ENCODE results near the gene PBXIP1.
"Not testable (repeated sequence)": the region's sequence is repeated elsewhere in the genome, so short reads cannot be mapped to it uniquely, and the experiment has no call there.

Gene PBXIP1

DNA sequence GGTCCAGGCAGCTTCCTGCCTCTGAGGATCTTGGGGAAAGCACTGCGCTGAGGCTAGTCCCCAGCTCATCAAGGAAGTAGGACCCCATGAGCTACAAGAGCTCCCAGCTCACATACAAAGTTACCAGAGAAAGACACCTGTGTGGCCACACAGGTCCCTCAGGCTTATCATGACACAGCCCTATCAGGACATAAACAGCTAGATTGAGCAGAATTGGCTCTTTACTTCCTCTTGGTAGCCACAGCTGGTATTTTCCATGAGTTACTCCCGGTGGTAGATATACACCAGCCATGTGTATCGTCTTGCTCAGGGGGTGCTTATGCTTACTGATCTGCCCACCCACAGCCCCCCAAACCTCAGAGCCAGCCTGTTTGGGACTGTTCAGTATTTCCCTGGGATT is 38.7 kb upstream of the PBXIP1 start:
- no peak for DNase-seq (ENCODE audit: low read depth)

DNA sequence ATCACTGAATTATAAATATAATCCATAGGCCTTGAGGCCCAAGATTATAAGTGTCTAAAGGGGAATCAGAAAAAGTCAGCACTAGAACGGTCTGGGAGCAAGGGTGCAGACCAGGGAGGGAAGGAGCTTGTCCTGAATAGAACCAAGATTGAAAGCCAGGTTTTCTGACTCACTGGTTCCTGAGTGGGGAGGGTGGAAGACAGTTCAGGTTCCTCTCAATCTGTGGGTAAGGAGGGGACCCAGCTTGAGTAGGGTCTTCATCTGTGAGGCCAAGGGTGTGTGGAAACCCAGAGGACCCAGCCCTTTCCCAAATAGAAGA is 38.3 kb upstream of the PBXIP1 start:
- DNase-seq (ENCODE audit: low read depth), result no peak

DNA sequence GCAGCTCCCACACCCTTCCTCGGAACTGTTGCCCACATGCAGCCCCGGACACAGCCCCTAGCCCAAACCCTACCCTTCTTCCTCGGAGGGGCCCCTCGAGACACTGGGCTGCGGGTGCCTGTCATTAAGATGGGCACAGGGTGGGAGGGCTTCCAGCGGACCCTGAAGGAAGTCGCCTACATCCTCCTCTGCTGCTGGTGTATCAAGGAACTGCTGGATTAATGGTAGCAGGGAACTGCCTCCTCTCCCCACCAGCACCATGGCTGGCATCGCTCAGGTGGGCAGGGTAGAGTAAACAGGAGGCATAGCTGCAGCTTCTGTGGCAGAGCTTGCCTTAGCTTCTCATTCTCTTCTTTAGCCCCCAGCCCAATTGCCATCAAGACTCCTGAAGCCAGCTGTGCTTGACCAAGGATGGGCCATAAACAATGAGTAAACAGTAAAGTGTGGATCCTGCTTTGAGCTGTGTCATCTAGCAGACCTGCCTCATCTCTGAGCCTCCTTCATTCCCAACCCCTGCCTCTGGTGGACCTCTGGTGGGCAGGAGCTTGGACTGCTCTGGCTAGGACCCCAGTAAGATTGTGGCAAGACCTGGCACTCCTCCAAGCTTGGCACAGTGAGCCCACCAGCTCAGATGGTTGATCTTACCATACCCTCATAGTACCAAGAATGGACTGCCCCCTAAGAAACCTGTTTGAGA is 37.8 kb upstream of the PBXIP1 start, which contains the start of gene LENEP:
Gene LENEP (plus strand): TSS at position 15 of the 697 bp plus-strand sequence. CDS start 22 bp downstream, at position 37.
- no peak for DNase-seq (ENCODE audit: low read depth)

DNA sequence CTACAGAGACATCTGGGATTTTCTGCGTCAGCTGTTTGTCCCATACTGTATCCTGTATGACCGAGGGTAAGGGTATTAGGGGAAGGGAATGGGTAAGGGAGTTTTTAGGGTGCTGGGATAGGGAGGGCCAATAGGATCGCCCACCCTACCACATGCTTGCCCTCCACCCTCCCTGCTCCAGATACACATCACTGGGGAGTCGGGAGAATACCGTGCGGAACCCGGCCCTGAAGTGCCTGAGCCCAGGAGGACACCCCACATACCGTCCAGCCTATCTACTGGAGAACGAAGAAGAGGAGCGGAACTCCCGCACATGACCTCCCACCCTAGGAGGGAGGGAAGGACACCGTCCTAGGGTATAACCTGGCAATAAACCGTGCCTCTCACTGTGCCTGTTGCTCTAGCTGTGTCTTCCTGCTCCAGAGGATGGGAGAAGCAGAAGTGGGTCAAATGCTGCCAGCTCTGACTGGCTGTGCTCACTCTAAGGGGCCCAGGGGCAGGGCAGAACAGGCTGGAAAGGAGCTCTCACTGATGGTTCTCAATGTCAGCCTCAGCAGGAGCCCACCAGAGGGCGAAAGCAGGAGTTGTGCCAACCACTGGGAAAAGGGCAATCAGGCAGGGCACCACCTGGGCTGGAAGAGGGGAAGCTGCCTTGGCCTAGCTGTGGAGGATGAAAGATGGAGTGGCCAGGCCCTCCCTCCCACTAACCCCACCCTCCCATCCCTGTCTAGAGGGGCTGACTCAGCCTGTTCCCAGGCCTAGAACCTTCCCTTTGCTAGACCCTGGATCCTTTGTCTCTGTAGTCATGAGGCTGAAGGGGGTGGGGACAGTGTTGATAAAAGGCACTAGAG is 37.0 kb upstream of the PBXIP1 start:
- no peak for DNase-seq (ENCODE audit: low read depth)

DNA sequence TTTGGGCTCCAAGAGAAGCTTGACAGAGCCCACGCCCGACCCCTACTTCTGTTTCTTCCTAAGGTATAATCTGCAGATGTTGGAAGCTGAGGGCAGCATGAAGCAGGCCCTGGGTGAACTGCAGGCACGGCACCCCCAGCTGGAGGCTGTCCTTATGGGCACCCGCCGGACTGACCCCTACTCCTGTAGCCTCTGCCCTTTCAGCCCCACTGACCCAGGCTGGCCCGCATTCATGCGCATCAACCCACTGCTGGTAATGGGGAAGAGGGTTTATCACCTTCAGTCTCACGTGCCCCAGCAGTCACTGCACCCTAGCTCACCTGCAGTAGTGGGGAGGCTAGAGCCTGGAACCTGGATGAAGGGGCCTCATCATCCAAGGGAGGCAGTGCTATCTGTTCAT is 34.4 kb upstream of the PBXIP1 start:
- no peak for DNase-seq (ENCODE audit: low read depth)

DNA sequence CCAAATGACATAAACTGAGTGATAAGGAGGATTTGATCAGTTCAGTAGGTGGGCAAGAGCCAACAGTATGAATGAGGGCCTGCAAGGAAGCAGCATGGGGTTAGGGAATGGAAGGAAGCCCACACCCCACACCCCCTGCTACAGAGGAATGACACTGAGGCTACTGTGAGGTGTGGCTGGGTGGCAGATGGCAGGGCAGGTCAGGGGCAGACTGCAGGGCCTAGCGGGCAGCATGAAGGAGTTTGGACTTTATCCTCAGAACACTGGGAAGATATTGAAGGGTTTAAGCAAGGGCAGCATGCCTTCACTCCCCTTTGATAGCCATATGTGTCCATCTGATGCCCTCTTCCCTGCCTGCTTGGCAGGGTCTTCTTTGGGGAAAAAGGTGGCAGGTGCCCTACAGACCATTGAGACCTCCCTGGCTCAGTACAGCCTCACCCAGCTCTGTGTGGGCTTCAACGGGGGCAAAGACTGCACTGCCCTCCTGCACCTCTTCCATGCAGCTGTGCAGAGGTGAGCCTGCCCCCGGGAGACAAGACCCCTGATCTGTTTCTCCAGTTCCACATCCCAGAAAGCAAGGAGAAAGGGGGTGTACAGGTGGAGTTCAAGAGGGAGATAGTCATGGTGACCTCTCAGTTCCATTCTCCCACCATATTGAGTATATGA is 33.4 kb upstream of the PBXIP1 start:
- no peak for DNase-seq (ENCODE audit: low read depth)

DNA sequence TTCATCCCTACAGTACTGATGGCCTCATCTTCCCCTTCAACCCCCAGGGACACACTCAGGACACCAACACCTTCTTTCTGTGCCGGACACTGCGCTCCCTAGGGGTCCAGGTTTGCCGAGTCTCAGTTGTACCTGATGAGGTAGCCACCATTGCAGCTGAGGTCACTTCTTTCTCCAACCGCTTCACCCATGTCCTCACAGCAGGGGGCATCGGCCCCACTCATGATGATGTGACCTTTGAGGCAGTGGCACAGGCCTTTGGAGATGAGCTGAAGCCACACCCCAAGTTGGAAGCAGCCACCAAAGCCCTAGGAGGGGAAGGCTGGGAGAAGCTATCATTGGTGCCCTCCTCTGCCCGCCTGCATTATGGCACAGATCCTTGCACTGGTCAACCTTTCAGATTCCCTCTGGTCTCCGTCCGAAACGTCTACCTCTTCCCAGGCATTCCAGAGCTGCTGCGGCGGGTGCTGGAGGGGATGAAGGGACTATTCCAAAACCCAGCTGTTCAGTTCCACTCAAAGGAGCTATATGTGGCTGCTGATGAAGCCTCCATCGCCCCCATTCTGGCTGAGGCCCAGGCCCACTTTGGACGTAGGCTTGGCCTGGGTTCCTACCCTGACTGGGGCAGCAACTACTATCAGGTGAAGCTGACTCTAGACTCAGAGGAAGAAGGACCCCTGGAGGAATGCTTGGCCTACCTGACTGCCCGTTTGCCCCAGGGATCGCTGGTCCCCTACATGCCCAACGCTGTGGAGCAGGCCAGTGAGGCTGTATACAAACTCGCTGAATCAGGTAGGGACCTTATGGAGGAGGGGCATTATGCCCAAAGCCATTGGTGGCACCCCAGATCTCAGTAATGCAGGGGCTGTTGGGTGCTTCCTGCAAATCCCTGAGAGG is 32.4 kb upstream of the PBXIP1 start:
- no peak for DNase-seq (ENCODE audit: low read depth)

DNA sequence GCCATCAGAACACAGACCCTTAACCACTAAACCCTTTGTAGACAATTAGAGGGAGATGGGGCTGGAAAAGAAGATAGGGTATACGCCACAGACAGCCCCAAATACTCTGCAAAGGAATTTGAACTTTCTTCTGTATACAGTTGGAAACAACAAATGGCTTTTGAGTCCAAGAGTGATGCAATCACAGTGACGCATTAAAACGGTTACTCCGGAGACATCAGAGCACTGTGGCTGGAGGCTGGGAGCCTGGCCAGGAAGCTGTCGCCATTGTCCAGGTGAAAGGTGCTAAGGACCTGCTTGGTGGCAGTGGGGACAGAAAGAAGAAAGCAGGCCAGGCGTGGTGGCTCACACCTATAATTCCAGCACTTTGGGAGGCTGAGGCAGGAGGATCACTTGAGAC is 31.4 kb upstream of the PBXIP1 start:
- DNase-seq (ENCODE audit: low read depth), result no peak

DNA sequence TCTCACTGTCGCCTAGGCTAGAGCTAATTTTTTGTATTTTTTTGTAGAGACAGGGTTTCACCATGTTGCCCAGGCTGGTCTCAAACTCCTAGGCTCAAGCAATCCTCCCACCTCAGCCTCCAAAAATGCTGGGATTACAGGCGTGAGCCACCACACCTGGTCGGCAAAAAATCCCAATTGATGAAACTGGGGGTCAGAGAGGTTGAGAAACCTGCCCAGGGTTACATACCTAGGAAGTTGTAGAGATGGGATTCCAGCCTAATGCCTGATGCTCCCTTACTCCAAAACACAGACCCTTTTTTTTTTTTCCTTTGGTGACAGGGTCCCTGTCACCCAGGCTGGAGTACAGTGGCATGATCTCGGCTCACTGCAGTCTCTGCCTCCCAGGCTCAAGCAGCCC is 30.8 kb upstream of the PBXIP1 start:
- DNase-seq (ENCODE audit: low read depth), result not testable (repeated sequence)

DNA sequence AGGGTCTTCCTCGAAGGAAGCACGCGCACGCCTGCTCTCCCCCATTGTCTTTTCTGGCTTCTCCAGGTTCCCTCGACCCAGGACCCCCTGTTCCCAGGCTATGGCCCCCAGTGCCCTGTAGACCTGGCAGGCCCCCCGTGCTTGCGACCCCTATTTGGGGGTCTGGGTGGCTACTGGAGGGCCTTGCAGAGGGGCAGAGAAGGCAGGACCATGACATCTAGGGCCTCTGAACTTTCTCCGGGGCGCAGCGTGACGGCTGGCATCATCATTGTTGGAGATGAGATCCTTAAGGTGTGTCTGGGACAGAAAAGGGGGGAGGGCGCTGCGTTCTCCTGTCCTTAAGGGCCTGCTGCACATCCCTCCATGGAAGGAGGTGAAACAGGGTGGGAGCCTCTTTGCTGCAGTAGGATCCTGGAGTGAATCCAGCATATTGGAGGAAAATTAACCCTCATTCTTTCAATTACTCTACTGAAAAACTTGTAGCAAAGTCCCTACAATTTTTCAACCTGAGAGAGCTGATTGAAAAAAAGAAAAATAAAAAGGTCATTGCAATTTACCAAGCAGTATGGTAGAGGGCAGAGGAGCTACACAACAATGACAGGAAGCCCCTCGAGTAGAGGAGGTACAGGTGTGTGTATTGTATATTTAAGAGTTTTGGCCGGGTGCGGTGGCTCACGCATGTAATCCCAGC is 28.0 kb upstream of the PBXIP1 start:
- no peak for DNase-seq (ENCODE audit: low read depth)

DNA sequence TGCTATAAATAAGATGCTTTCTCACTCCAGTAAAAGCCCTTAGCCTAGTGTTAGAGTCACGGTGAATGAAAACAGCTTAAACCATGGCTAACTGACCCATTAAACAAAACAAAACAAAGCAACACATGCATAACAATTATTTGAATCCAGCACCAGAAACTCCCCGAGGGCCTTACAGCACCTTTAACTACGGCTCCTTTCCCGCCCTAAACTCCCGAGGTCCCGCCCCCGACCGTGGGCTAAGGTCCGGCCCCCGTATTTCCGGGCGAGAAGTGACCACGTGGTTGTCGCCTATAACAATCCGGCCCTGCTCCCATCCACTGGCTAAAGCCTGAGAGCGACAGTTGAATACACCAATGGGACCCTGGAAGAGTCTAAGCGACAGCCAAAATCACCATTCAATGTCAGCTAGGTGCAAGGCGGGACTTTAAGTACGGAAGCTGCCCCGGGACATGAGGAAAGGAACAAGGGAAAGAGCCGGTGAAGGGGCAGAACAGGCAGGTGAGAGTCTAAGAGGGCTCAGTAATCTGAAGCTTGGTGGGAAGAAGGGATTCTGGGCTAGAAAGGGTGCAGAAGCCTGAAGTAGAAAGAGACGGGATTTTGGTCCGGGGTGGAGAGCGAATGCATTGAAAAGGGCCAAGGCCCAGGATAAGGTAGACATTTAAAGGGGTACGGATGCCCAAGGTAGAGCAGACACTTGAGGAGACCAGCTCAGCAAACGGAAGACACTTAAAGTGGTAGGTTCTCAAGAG is 27.2 kb upstream of the PBXIP1 start, which contains the start of gene FLAD1:
Gene FLAD1 (plus strand): TSS at position 448 of the 752 bp plus-strand sequence. CDS start 351 bp downstream, outside the sequence.
- peak; percentile 94 for DNase-seq (ENCODE audit: low read depth)

DNA sequence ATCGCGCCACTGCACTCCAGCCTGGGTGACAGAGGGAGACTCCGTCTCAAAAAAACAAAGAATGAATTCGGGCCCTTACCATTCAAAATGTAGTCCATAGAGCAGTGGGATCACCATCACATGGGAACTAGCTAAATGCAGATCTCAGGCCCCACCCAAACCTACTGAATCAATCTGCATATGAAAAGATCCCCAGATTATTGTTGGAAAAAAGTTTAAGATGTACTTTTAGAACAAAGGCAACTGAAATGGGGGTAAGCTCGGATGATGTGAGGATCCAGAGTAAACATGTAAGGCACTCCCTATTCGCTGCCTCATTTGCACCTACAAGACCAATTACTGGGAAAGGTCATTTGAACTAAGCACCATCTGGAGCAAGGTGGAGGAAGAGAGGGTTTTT is 26.4 kb upstream of the PBXIP1 start:
- no peak for DNase-seq (ENCODE audit: low read depth)

DNA sequence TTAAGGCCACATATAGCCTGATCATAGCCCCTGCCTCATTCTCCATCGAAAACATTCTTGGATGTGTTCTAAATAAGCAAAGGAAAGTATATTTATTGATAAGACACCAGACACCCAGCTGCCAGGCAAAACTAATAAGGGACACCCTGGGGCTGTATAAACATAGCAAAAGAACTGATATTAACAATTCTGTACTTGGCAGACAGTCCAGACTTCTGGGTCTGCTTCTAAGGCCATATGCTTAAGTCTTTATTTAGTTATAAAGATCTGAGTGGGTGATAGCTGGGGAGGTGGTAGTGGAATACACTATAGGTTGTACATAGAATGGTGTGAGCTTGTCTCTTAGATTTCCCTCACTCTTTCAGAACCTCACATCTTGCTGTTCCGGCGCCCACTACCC is 22.5 kb upstream of the PBXIP1 start:
- DNase-seq (ENCODE audit: low read depth), result no peak

DNA sequence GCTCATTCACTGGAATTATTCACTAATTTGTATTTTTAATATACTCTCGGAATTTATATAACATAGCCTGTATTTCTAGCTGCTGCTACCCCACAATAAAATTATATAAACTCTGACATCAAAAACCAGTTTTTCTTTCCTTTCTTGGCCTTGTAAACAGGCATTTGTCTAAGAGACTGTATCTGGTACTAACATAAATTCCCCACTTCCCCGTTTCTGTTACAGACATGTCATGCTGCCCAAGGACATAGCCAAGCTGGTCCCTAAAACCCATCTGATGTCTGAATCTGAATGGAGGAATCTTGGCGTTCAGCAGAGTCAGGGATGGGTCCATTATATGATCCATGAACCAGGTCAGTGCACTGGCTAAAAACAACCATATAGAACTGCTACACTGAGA is 21.9 kb upstream of the PBXIP1 start:
- DNase-seq (ENCODE audit: low read depth), result not testable (repeated sequence)

DNA sequence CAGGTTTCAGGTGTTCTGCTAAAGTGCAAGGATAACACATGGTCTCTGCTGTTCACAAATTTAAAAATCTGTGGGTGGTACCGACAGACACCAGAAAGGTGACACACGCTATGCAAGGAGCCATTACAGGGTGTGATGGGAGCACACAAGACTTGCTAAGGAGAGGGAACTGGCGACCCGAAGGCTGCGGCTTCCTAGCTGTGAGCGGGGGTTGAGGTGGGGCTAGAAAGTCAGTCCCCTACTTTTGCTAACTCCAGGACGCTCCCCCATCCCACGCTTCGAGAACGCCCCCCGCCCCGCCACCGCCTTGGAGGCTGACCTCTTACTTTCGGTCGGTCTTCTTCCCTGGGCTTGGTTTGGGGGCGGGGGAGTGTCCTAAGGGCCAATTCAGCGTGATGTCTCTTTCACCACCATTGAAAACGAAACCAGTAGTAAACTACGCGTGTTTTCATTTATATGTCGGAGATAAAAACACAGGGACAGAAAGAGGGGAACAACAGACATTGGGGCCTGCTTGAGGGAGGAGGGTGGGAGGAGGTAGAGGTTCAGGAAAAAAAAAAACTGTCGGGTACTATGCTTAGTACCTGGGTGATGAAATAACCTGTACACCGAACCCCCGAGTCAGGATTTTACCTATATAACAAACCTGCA is 19.6 kb upstream of the PBXIP1 start:
- no peak for DNase-seq (ENCODE audit: low read depth)

DNA sequence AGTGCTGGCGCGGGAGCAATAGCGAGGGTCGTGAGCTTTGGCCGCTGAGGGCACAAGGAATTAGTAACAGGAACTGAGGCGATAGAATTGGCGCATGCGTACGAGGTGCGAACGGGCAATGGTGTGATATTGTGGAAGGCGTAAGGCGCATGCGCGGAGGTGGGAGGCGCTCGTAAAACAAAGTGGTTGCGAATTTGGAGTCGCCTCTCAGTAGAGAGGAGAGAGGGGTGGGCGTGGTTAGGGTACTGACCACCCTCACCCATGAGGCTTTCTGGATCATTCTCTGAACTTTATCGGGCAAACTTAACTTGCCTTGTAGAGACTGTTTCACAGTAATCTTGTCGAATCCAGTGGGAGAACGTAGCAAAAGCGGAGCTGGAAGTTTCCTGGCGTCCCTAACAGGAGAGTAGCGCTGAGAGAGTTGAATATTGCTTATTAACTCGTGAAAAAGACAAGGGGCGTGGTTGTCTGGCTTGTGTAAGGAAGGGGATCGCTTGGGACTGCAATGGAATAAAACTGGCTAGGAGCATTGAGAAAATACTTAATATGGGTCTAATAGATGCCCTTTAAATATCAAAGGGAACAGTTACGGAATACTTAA is 19.0 kb upstream of the PBXIP1 start:
- peak; percentile 89 for DNase-seq (ENCODE audit: low read depth)

DNA sequence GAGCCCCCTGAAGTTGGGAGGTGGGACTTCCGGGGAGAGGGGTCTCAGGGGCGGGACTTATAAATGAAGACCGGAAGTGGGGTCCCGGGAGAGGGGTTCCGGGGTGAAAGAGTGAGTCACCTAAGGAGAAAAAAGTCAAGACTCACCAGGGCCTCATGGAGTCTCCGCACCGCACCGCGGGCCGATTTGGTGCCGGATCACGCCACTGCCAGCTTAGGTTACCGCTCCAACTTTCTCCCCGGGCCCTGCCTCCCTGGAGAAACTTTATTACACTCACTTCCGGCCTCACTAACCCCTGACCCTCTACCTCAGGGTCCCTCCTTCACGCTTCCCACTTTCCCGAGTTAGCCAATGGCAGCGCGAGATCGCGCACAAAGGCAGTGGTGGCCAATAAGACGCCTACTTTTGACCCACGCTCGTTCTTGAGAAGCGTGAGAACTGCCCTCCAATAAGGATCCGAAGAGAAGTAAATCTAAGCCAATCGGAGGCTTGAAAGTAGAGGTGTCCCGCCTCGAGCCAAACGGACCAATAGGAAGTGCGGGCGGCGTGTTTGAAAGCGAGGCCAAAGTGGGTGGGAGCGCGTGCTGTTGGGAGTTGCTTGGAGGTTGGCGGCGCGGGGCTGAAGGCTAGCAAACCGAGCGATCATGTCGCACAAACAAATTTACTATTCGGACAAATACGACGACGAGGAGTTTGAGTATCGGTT is 18.4 kb upstream of the PBXIP1 start, which contains the start of gene CKS1B:
Gene CKS1B (plus strand): TSS at position 580 of the 706 bp plus-strand sequence. CDS start 65 bp downstream, at position 645.
- peak; percentile 93 for DNase-seq (ENCODE audit: low read depth)

DNA sequence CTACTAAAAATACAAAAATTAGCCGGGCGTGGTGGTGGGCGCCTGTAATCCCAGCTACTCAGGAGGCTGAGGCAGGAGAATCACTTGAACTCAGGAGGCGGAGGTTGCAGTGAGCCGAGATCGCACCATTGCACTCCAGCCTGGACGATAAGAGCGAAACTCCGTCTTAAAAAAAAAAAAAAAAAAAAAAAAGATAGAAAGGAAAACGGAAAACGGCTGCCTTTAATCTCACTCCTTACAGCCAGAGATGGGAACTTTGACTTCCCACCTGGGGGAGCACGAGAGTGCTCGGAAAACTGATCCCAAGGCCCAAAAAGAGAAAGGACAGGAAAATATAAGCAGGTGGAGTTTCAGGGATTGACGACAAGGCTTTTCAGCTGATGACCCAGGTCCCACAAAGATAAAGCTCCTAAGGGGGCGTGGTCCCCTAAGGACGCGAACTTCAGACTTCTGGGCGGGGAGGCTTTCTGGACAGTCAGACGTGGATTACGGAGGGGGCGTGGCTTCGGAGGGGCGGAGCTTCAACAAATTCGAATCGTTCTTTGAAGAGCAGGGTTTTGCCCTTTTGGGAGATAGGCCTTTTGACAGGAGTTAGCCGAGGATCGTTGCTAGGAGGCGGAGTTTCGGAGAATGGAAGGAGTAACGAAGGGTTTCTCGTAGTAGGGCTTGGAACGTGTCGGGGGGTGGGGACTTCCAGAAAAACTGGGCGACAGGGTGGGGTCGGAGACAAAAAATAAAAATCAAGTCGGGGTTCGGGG is 17.6 kb upstream of the PBXIP1 start:
- peak; percentile 85 for DNase-seq (ENCODE audit: low read depth)
